ENCODE measurements around the gene NLRX1. TPM values are rescaled to one million over a fixed set of nuclear protein-coding genes. Genes with fewer than 3 reads are reported as not detected.

The NLRX1 gene
- total and polyA plus RNA-seq, 9 donors, result 3.1 to 13.4 (median 7.2) TPM

DNA sequence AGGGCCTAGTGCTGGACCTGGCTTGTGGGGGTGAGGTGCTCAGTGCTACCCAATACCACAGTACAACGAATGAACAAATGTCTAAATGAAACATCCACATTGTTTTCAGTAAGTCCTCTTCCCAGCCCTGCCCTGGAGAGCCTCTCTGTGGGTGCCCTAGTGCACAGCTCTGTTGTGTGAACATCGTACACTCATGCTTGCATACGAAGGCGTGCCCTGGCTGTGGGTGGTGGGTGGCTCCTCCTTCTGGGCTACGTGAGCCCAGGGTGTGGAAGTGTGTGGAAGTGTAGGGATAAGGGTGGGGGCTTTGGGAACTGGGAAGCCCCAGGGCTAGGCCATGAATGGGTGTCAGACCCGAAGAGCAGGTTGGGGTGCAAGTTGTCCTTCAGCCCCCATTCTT lies 592 bp upstream of the NLRX1 start:
- Histone ChIP-seq H3K36me3 (no peaks in the 10 kb centered on the region), H3K27me3 (no peaks in the 10 kb centered on the region), H3K27ac (no peak overlapping the region), H3K4me1 (ENCODE audit: insufficient read depth) (peaks cover 2% of the 10 kb centered on the region), H3K4me3 (no peak overlapping the region), H3K9me3 (no peaks in the 10 kb centered on the region)
- intact Hi-C loops (cut with DNase I), result no loop called here
- TF ChIP-seq POLR2A (IDR thresholded peaks at IDR 0.05) (no peak), EP300 (IDR thresholded peaks at IDR 0.05) (no peak)
- TF ChIP-seq, protein P1, sequence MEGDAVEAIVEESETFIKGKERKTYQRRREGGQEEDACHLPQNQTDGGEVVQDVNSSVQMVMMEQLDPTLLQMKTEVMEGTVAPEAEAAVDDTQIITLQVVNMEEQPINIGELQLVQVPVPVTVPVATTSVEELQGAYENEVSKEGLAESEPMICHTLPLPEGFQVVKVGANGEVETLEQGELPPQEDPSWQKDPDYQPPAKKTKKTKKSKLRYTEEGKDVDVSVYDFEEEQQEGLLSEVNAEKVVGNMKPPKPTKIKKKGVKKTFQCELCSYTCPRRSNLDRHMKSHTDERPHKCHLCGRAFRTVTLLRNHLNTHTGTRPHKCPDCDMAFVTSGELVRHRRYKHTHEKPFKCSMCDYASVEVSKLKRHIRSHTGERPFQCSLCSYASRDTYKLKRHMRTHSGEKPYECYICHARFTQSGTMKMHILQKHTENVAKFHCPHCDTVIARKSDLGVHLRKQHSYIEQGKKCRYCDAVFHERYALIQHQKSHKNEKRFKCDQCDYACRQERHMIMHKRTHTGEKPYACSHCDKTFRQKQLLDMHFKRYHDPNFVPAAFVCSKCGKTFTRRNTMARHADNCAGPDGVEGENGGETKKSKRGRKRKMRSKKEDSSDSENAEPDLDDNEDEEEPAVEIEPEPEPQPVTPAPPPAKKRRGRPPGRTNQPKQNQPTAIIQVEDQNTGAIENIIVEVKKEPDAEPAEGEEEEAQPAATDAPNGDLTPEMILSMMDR (IDR thresholded peaks at IDR 0.05), result no peak
- WGBS, 3 donors, result 55 to 65% (median 64%) methylated on average over 6 of the region's 6 CpGs
- DNase-seq, result peak in 1 of 5 donors; percentile 32

DNA sequence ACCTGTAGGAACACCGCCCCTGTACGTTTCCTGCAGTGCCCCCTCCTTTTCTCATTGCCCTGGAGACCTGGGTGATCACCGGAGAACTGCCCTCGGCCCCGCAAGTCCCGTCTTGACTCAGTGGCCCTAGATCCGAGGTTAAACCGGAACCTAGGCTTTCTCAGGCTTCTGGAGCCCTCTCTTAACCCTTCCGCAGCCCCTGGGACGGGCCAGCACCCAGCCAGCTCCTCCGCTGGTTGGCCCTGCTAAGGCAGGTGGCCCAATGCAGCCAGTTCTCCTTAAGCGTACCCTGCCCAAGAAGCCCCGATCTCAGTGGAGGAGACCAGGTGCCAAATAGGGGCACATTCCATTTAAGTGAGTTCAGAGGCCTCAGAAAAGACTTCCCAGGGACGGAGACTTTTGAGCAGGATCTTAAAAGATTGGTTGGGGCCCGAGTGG lies 776 bp downstream of the NLRX1 start:
- no peaks in the 10 kb centered on the region for H3K9me3 ChIP-seq
- TF ChIP-seq, protein P1 (IDR thresholded peaks at IDR 0.05), result no peak
- TF ChIP-seq POLR2A (IDR thresholded peaks at IDR 0.05) (no peak), EP300 (IDR thresholded peaks at IDR 0.05) (no peak)
- peak in 1 of 5 donors; percentile 56 for DNase-seq
- 14 to 21% (median 18%) methylated on average over 15 of the region's 15 CpGs for WGBS, 3 donors
- peak overlapping the region; percentile 65 to 69 for H3K27ac ChIP-seq
- peak overlapping the region; percentile 67 for H3K4me3 ChIP-seq
- H3K4me1 ChIP-seq (ENCODE audit: insufficient read depth), result peaks cover 2% of the 10 kb centered on the region
- intact Hi-C loops (cut with DNase I), result no loop called here
- no peaks in the 10 kb centered on the region for H3K27me3 ChIP-seq
- no peaks in the 10 kb centered on the region for H3K36me3 ChIP-seq

DNA sequence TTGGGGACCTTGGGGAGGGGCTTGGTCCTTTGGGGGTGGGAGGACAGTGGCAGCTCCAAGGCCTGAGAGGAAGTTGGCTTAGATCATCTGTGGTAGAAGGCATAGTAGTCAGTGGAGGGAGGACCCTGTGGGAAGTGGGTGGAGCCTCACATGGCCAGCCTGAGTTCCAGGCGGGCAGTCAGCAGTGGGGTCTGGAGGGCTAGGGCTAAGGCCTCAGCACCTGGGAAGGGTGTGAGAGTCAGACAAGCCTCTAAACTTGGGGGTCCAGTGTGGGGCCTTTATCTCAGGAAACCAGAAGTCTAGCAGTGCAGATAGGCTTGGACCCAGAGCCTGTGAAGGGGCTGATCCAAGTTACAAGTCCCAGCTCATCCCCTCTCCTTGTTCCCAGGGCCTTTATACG lies 4.0 kb downstream of the NLRX1 start:
- Histone ChIP-seq H3K27ac (no peak overlapping the region), H3K36me3 (no peaks in the 10 kb centered on the region), H3K4me3 (no peak overlapping the region), H3K27me3 (no peaks in the 10 kb centered on the region), H3K9me3 (no peaks in the 10 kb centered on the region), H3K4me1 (ENCODE audit: insufficient read depth) (peaks cover 2% of the 10 kb centered on the region)
- WGBS, 3 donors, result 84 to 89% (median 86%) methylated on average over 2 of the region's 2 CpGs
- no peak for TF ChIP-seq POLR2A (IDR thresholded peaks at IDR 0.05)
- no peak for TF ChIP-seq EP300 (IDR thresholded peaks at IDR 0.05)
- TF ChIP-seq, protein P1 (IDR thresholded peaks at IDR 0.05), result no peak
- intact Hi-C loops (cut with DNase I), result no loop called here
- no peak for DNase-seq

DNA sequence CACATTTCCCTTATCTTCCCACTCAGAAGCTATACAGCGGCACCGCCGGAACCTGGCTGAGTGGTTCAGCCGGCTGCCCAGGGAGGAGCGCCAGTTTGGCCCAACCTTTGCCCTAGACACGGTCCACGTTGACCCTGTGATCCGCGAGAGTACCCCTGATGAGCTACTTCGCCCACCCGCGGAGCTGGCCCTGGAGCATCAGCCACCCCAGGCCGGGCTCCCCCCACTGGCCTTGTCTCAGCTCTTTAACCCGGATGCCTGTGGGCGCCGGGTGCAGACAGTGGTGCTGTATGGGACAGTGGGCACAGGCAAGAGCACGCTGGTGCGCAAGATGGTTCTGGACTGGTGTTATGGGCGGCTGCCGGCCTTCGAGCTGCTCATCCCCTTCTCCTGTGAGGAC lies 4.9 kb downstream of the NLRX1 start:
- TF ChIP-seq, protein P1 (IDR thresholded peaks at IDR 0.05), result no peak
- TF ChIP-seq POLR2A (IDR thresholded peaks at IDR 0.05) (no peak), EP300 (IDR thresholded peaks at IDR 0.05) (no peak)
- intact Hi-C loops (cut with DNase I), result no loop called here
- H3K36me3 ChIP-seq, result no peaks in the 10 kb centered on the region
- no peaks in the 10 kb centered on the region for H3K4me1 ChIP-seq (ENCODE audit: insufficient read depth)
- H3K4me3 ChIP-seq, result no peak overlapping the region
- no peaks in the 10 kb centered on the region for H3K27me3 ChIP-seq
- 93 to 95% (median 93%) methylated on average over 21 of the region's 21 CpGs for WGBS, 3 donors
- DNase-seq, result no peak
- no peak overlapping the region for H3K27ac ChIP-seq
- no peaks in the 10 kb centered on the region for H3K9me3 ChIP-seq
